Stomach (tissue), 9 donors: Measurements from ENCODE around the gene TNFRSF11A. TPM values are rescaled to one million over a fixed set of nuclear protein-coding genes. Genes with fewer than 3 reads are reported as not detected.

Source experiments
- DNase-seq, 2 donors: peaks; one replicate each; pipeline versions ENCODE4 v3.0.0 to v3.0.0-alpha.2; 2013 to 2019
- H3K27ac ChIP-seq, 5 donors: fragments of 200-600 bp in 4 of 5; sonication (generic) in 4 of 5; one replicate each; pipeline ENCODE4 v1.5.1; 2013 to 2019; ENCODE audit warnings: mild to moderate bottlenecking in 1 of 5, moderate library complexity in 1 of 5
- H3K27me3 ChIP-seq, 3 donors: fragments of 200-600 bp; sonication (generic); one replicate each; pipeline ENCODE4 v1.5.1; 2017 to 2019; ENCODE audit warnings: mixed run types in 1 of 3
- H3K36me3 ChIP-seq, 4 donors: fragments of 200-600 bp; sonication (generic); 1 replicate in 3 of 4; 2 replicates in 1 of 4; pipeline ENCODE4 v1.5.1; 2016 to 2019
- H3K4me1 ChIP-seq, 4 donors: fragments of 200-600 bp; sonication (generic); one replicate each; pipeline ENCODE4 v1.5.1; 2016 to 2019
- H3K4me3 ChIP-seq, 4 donors: fragments of 200-600 bp; sonication (generic) in 3 of 4; one replicate each; pipeline ENCODE4 v1.5.1; 2016 to 2019; ENCODE audit warnings: mild to moderate bottlenecking in 1 of 4
- H3K9me3 ChIP-seq, 4 donors: fragments of 200-600 bp; sonication (generic); one replicate each; pipeline ENCODE4 v1.5.1; 2016 to 2019
- EP300 ChIP-seq: sonication (generic); formaldehyde crosslinking; IDR thresholded peaks from one replicate; pipeline ENCODE4 v1.6.1; 2017; ENCODE audit warnings: antibody characterized with exemption
- POLR2A ChIP-seq, 4 donors: fragments of 450-650 bp; IDR thresholded peaks; one replicate each; pipeline ENCODE4 v1.6.1; 2016; ENCODE audit warnings: antibody characterized with exemption in 4 of 4, control low read depth in 2 of 4, mild to moderate bottlenecking in 1 of 4, moderate library complexity in 1 of 4
- POLR2AphosphoS5 ChIP-seq, 3 donors: sonication (generic); formaldehyde crosslinking; IDR thresholded peaks; one replicate each; pipeline ENCODE4 v1.6.1; 2016; ENCODE audit warnings: antibody characterized with exemption in 3 of 3
- WGBS, 5 donors: extraction: QIAGEN DNeasy Blood & Tissue Kit in 3 of 5; methylation state at CpG; one replicate each; pipeline versions ENCODE4 v1.1.5 to v1.1.7; 2013 to 2018; 5-methylcytosine and 5-hydroxymethylcytosine counted together
- intact Hi-C: fragments of 100-400 bp; cut with DNase I; formaldehyde crosslinking; loops from one replicate; pipeline ENCODE4 v1.15.1; 2023; ENCODE audit warnings: low total_unique reads
- polyA plus RNA-seq, 3 donors: library from polyadenylated mRNA; stranded (reverse); fragments of 200-250 nt; gene quantifications; one replicate each; pipeline ENCODE4 v1.2.3, GENCODE V29; 2013
- total RNA-seq, 5 donors: library from RNA; depleted of rRNA; stranded (reverse); fragments of >200 nt; gene quantifications; one replicate each; pipeline versions ENCODE4 v1.1.0 to v1.2.3, GENCODE V29; 2014 to 2016
- TF ChIP-seq, protein P1 (sequence below), 7 experiments: fragments of 450-650 bp in 4 of 7; fragments of 200-600 bp in 3 of 7; sonication (generic) in 3 of 7; IDR thresholded peaks; one replicate each; pipeline ENCODE4 v1.5.1; 2016 to 2019; ENCODE audit warnings: antibody characterized with exemption in 7 of 7, control low read depth in 2 of 7, mild to moderate bottlenecking in 1 of 7
- donor health status: healthy with polysubstance abuse.
- donor health status: Bipolar disorder and iron deficiency.
- donor health status: healthy.

The TNFRSF11A gene
- total and polyA plus RNA-seq, 8 donors, result 0.45 to 50.3 (median 4.7) TPM

DNA sequence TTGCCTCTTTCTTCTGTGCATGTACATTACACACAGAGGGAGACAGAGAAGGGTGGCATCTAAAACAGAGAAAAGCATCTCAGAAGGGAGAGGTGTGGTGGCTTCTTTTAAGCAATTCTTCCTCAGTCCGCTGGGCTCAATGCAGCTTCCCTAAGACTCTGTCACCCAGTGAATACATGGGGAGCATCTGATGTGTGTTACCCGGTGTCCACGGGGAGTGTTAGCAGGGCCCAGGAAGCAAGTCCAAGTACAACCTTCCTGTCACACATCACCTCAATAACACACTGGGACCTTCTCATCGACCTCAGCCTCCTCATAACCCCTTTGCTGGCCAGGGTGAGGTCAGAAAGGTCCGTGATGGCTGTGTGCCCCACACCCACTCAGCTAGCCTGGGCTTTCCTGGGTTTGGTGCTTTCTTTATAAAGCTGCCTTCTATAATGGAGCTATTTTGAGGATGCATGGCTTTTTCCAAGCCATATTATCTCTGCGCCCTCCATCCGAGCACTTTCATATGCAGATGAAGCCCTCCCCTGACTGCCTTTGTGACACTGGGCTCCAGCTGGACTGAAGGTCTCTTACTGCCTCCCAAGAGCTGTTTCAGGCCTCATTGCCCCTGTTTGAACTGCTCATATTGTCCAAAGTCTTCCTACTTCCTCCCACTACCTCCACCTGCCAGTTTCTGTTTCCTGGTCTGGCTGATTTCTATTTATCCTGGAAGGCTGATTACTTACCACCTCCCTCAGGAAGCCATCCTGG, 21.4 kb downstream of the TNFRSF11A start:
- WGBS, 5 donors, result 77 to 90% (median 85%) methylated on average over 7 of the region's 7 CpGs
- Histone ChIP-seq H3K4me3 (no peak overlapping the region), H3K27me3 (no peaks in the 10 kb centered on the region), H3K36me3 (no peaks in the 10 kb centered on the region), H3K9me3 (no peaks in the 10 kb centered on the region), H3K4me1 (no peaks in the 10 kb centered on the region), H3K27ac (no peak overlapping the region)
- intact Hi-C loops, result no loop called here
- TF ChIP-seq POLR2A (IDR thresholded peaks at IDR 0.05), result no peak
- TF ChIP-seq, protein P1, sequence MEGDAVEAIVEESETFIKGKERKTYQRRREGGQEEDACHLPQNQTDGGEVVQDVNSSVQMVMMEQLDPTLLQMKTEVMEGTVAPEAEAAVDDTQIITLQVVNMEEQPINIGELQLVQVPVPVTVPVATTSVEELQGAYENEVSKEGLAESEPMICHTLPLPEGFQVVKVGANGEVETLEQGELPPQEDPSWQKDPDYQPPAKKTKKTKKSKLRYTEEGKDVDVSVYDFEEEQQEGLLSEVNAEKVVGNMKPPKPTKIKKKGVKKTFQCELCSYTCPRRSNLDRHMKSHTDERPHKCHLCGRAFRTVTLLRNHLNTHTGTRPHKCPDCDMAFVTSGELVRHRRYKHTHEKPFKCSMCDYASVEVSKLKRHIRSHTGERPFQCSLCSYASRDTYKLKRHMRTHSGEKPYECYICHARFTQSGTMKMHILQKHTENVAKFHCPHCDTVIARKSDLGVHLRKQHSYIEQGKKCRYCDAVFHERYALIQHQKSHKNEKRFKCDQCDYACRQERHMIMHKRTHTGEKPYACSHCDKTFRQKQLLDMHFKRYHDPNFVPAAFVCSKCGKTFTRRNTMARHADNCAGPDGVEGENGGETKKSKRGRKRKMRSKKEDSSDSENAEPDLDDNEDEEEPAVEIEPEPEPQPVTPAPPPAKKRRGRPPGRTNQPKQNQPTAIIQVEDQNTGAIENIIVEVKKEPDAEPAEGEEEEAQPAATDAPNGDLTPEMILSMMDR (IDR thresholded peaks at IDR 0.05), result no peak
- TF ChIP-seq POLR2AphosphoS5 (IDR thresholded peaks at IDR 0.05), result no peak
- no peak for TF ChIP-seq EP300
- DNase-seq, result no peak

DNA sequence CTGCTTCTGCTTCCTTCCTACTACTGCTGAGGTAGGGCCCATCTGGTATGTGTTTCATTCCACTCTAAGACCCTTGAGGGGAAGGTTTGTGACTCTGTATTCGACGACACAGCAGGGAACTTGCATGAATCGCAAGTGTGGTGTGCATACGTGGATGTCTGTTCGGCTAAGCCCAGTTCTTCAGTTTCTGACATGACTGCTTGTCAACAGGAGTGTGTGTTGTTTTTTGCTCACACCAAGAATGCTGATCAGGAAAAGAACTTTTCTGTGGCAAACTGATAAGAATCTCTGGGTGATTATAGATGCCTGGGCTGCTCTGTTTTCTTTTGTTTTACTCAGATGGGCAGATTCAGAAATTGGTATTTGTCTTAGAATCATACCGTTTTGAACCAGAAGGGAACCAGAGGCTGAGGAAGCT, 22.0 kb downstream of the TNFRSF11A start:
- H3K27me3 ChIP-seq, result no peaks in the 10 kb centered on the region
- TF ChIP-seq, protein P1 (IDR thresholded peaks at IDR 0.05), result no peak
- TF ChIP-seq EP300 (no peak), POLR2A (IDR thresholded peaks at IDR 0.05) (no peak), POLR2AphosphoS5 (IDR thresholded peaks at IDR 0.05) (no peak)
- intact Hi-C loops, result no loop called here
- no peak overlapping the region for H3K4me3 ChIP-seq
- no peaks in the 10 kb centered on the region for H3K4me1 ChIP-seq
- H3K9me3 ChIP-seq, result no peaks in the 10 kb centered on the region
- no peaks in the 10 kb centered on the region for H3K36me3 ChIP-seq
- H3K27ac ChIP-seq, result no peak overlapping the region
- WGBS, 5 donors, result 61 to 79% (median 73%) methylated on average over 6 of the region's 6 CpGs
- DNase-seq, result no peak

DNA sequence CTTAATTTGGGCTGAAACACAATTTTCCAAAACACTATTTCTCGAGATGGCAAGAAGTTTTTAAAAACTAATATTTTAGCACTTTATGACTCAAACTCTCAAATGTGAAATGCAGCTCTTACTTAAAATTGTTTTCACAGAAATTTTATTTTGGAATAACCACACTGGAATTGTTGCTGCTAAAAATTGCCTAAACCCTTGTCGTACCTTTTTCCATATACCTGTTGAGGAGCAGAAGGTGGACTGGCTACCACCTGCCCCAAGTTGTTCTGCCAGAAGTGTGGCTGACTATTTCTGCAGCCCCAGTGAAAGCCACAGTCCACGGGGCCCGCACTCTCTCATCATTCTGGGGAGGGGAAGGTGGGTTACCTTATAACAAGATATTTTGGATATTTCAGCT, 23.4 kb downstream of the TNFRSF11A start:
- no peak overlapping the region for H3K27ac ChIP-seq
- H3K4me3 ChIP-seq, result no peak overlapping the region
- TF ChIP-seq POLR2A (IDR thresholded peaks at IDR 0.05), result no peak
- no peak for TF ChIP-seq POLR2AphosphoS5 (IDR thresholded peaks at IDR 0.05)
- TF ChIP-seq, protein P1 (IDR thresholded peaks at IDR 0.05), result no peak
- TF ChIP-seq EP300, result no peak
- H3K36me3 ChIP-seq, result no peaks in the 10 kb centered on the region
- intact Hi-C loops, result no loop called here
- H3K4me1 ChIP-seq, result no peaks in the 10 kb centered on the region
- no peaks in the 10 kb centered on the region for H3K27me3 ChIP-seq
- no peaks in the 10 kb centered on the region for H3K9me3 ChIP-seq
- DNase-seq, result no peak
- 81 to 98% (median 93%) methylated on average over 4 of the region's 4 CpGs for WGBS, 5 donors

DNA sequence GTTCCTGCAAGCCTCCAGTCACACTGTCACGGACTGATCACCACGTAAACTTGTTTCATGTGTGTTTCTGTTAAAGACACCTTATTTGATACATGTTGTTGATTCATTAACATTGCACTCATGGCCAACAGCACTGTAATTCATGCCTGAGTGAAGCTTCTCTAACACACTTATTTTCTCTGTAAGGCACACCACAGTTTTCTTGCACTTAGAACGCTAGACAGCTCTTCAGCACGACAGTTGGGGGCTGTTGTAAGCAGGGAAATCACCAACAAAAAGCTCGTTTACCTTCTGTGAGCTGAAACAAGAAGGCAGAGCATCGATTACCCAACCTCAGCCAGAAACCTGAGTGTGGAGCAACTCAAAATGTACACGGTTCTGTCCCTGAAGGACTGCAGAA, 28.1 kb downstream of the TNFRSF11A start:
- WGBS, 5 donors, result 73 to 89% (median 84%) methylated on average over 7 of the region's 7 CpGs
- no peak for DNase-seq
- Histone ChIP-seq H3K27ac (no peak overlapping the region), H3K4me3 (no peak overlapping the region), H3K27me3 (no peaks in the 10 kb centered on the region), H3K4me1 (no peaks in the 10 kb centered on the region), H3K9me3 (no peaks in the 10 kb centered on the region), H3K36me3 (peaks cover 0 to 5% (median 0%) of the 10 kb centered on the region in 4 donors)
- intact Hi-C loops, result no loop called here
- TF ChIP-seq, protein P1 (IDR thresholded peaks at IDR 0.05), result no peak
